H9 (cell line): ENCODE results near the gene ROPN1. TPM values are rescaled to one million over a fixed set of nuclear protein-coding genes. Genes with fewer than 3 reads are reported as not detected.

Experiments
- DNase-seq: peaks from one replicate; pipeline ENCODE4 v3.0.0-alpha.2; 2017
- H2AFZ ChIP-seq: one replicate; pipeline ENCODE4 v1.6.1; 2013; ENCODE audit warnings: mild to moderate bottlenecking, low read length, control low read depth, moderate library complexity
- H2AK5ac ChIP-seq: 2 replicates; pipeline ENCODE4 v1.6.1; 2013; ENCODE audit warnings: low read length, control low read depth, mixed read lengths; ENCODE audit not compliant: insufficient read length
- H2BK120ac ChIP-seq: one replicate; pipeline ENCODE4 v1.6.1; 2013; ENCODE audit warnings: low read depth, mild to moderate bottlenecking, low read length, control low read depth, inconsistent platforms; ENCODE audit not compliant: poor library complexity, severe bottlenecking
- H2BK12ac ChIP-seq: 2 replicates; pipeline ENCODE4 v1.6.1; 2013; ENCODE audit warnings: low read length, control low read depth, mixed read lengths, low read depth; ENCODE audit not compliant: insufficient read length
- H2BK15ac ChIP-seq: 2 replicates; pipeline ENCODE4 v1.6.1; 2013; ENCODE audit warnings: low read depth, low read length, control low read depth
- H2BK20ac ChIP-seq: one replicate; pipeline ENCODE4 v1.6.1; 2013; ENCODE audit warnings: low read depth, mild to moderate bottlenecking, low read length, control low read depth, inconsistent platforms; ENCODE audit not compliant: poor library complexity, severe bottlenecking
- H2BK5ac ChIP-seq: 2 replicates; pipeline ENCODE4 v1.6.1; 2013; ENCODE audit warnings: low read length, control low read depth, mixed read lengths; ENCODE audit not compliant: insufficient read length
- H3K14ac ChIP-seq: 2 replicates; pipeline ENCODE4 v1.6.1; 2013; ENCODE audit warnings: low read length, control low read depth; ENCODE audit not compliant: insufficient read depth
- H3K18ac ChIP-seq: 2 replicates; pipeline ENCODE4 v1.6.1; 2013; ENCODE audit warnings: low read depth, mild to moderate bottlenecking, mixed read lengths, low read length, control low read depth; ENCODE audit not compliant: insufficient read length
- H3K23ac ChIP-seq: 2 replicates; pipeline ENCODE4 v1.6.1; 2013; ENCODE audit warnings: low read length, control low read depth, mixed read lengths, low read depth; ENCODE audit not compliant: insufficient read length
- H3K23me2 ChIP-seq: 2 replicates; pipeline ENCODE4 v1.6.1; 2013; ENCODE audit warnings: low read depth, mild to moderate bottlenecking, mixed read lengths, low read length, control low read depth; ENCODE audit not compliant: insufficient read length, poor library complexity, severe bottlenecking
- H3K27ac ChIP-seq: 2 replicates; pipeline ENCODE4 v1.5.1; 2013; ENCODE audit warnings: low read length, control low read depth, mixed read lengths, low read depth; ENCODE audit not compliant: insufficient read length
- H3K27me3 ChIP-seq: 2 replicates; pipeline ENCODE4 v1.6.1; 2013; ENCODE audit warnings: low read length, control low read depth, inconsistent platforms; ENCODE audit not compliant: insufficient read depth
- H3K4ac ChIP-seq: 2 replicates; pipeline ENCODE4 v1.6.1; 2013; ENCODE audit warnings: low read depth, mild to moderate bottlenecking, control low read depth, inconsistent platforms, low read length, moderate library complexity
- H3K4me1 ChIP-seq: 2 replicates; pipeline ENCODE4 v1.6.1; 2013; ENCODE audit warnings: low read length, control low read depth, inconsistent platforms; ENCODE audit not compliant: insufficient read depth
- H3K4me2 ChIP-seq: 2 replicates; pipeline ENCODE4 v1.6.1; 2013; ENCODE audit warnings: low read length, control low read depth, mixed read lengths; ENCODE audit not compliant: insufficient read length, insufficient read depth
- H3K56ac ChIP-seq: 2 replicates; pipeline ENCODE4 v1.6.1; 2013; ENCODE audit warnings: low read depth, mild to moderate bottlenecking, mixed read lengths, low read length, control low read depth; ENCODE audit not compliant: insufficient read length
- H3K79me1 ChIP-seq: 2 replicates; pipeline ENCODE4 v1.6.1; 2013; ENCODE audit warnings: low read depth, mild to moderate bottlenecking, moderate library complexity, low read length, control low read depth, inconsistent platforms; ENCODE audit not compliant: insufficient read depth, poor library complexity, severe bottlenecking
- H3K79me2 ChIP-seq: 2 replicates; pipeline ENCODE4 v1.6.1; 2013; ENCODE audit warnings: low read length, control low read depth, inconsistent platforms; ENCODE audit not compliant: insufficient read depth
- H3K9ac ChIP-seq: 2 replicates; pipeline ENCODE4 v1.6.1; 2013; ENCODE audit warnings: low read length, control low read depth, mixed read lengths; ENCODE audit not compliant: insufficient read length; ENCODE audit errors: extremely low read depth
- H3K9me3 ChIP-seq: one replicate; pipeline ENCODE4 v1.6.1; 2013; ENCODE audit warnings: low read depth, low read length, inconsistent platforms; ENCODE audit not compliant: control insufficient read depth
- H3T11ph ChIP-seq: one replicate; pipeline ENCODE4 v1.6.1; 2013; ENCODE audit warnings: mild to moderate bottlenecking, low read length, control low read depth, inconsistent platforms
- H4K20me1 ChIP-seq: one replicate; pipeline ENCODE4 v1.6.1; 2013; ENCODE audit not compliant: control insufficient read depth, insufficient read length, insufficient read depth
- H4K5ac ChIP-seq: 2 replicates; pipeline ENCODE4 v1.6.1; 2013; ENCODE audit warnings: low read depth, mild to moderate bottlenecking, mixed read lengths, low read length, control low read depth; ENCODE audit not compliant: insufficient read length
- H4K8ac ChIP-seq: replicated peaks from 2 replicates; pipeline ENCODE4 v1.6.1; 2013; ENCODE audit warnings: low read length, control low read depth, mixed read lengths, low read depth; ENCODE audit not compliant: insufficient read length
- H4K91ac ChIP-seq: 2 replicates; pipeline ENCODE4 v1.6.1; 2013; ENCODE audit warnings: low read depth, mild to moderate bottlenecking, moderate library complexity, mixed read lengths, low read length, control low read depth; ENCODE audit not compliant: insufficient read length
- H3K27ac Mint-ChIP-seq, 3 experiments: 2 replicates in 2 of 3; 3 replicates in 1 of 3; pipeline ENCODE4 v1.8.0; 2020 to 2021; ENCODE audit warnings: mixed read lengths in 3 of 3, mild to moderate bottlenecking in 1 of 3, moderate library complexity in 1 of 3
- H3K27me3 Mint-ChIP-seq: 2 replicates; pipeline ENCODE4 v1.8.0; 2021; ENCODE audit warnings: low read depth, mild to moderate bottlenecking, moderate library complexity, mixed read lengths
- H3K36me3 Mint-ChIP-seq, 3 experiments: 2 replicates in 2 of 3; 3 replicates in 1 of 3; pipeline ENCODE4 v1.8.0; 2020 to 2021; ENCODE audit warnings: low read depth in 3 of 3, mixed read lengths in 3 of 3; ENCODE audit not compliant: insufficient read depth in 1 of 3
- H3K4me1 Mint-ChIP-seq, 2 experiments: 2 replicates each; pipeline ENCODE4 v1.8.0; 2020; ENCODE audit warnings: mixed read lengths in 2 of 2
- H3K4me3 Mint-ChIP-seq, 2 experiments: 2 replicates in 1 of 2; 3 replicates in 1 of 2; pipeline ENCODE4 v1.8.0; 2020 to 2021; ENCODE audit warnings: mild to moderate bottlenecking in 2 of 2, mixed read lengths in 2 of 2, moderate library complexity in 1 of 2
- H3K9me3 Mint-ChIP-seq, 2 experiments: 2 replicates in 1 of 2; 3 replicates in 1 of 2; pipeline ENCODE4 v1.8.0; 2020; ENCODE audit warnings: mild to moderate bottlenecking in 2 of 2, mixed read lengths in 2 of 2, moderate library complexity in 1 of 2
- WGBS: extraction: QIAGEN DNeasy Blood & Tissue Kit; methylation state at CpG from one replicate; pipeline ENCODE4 v1.1.7; 2013; ENCODE audit warnings: missing lambda C conversion rate, low lambda C conversion rate, mixed read lengths; ENCODE audit not compliant: insufficient read length; ENCODE audit errors: extremely low coverage; 5-methylcytosine and 5-hydroxymethylcytosine counted together
- total RNA-seq: library from RNA; stranded (reverse); gene quantifications from 2 replicates; pipeline ENCODE4 v1.2.1, GENCODE V29; 2021
- TF ChIP-seq, protein P1 (sequence below): fragments of 200-600 bp; sonication (generic); conservative IDR thresholded peaks from 3 replicates; pipeline ENCODE4 v1.8.0; 2021; ENCODE audit warnings: antibody characterized with exemption, mild to moderate bottlenecking

ROPN1 gene
- total RNA-seq, 1 experiment from 2014 or later, result not detected

- no peaks in the 10 kb centered on the region for H3K36me3 Mint-ChIP-seq
- DNase-seq, result no peak
Observed at GRCh38 chr3:123997543-123997942, 5.6 kb upstream of the ROPN1 start.

More at GRCh38 chr3:123997543-123997942, 5.6 kb upstream of the ROPN1 start:
- Histone ChIP-seq H3K27me3 (no peaks in the 10 kb centered on the region; the same call in 1 of the 2 replicates), H4K91ac (no peak overlapping the region), H3T11ph (no peak overlapping the region), H2BK120ac (no peak overlapping the region), H3K4ac (no peak overlapping the region), H3K79me1 (no peaks in the 10 kb centered on the region), H3K14ac (no peak overlapping the region), H2BK15ac (no peak overlapping the region), H3K56ac (no peak overlapping the region), H2BK5ac (no peak overlapping the region), H3K23ac (no peak overlapping the region), H3K27ac (no peak overlapping the region), H4K5ac (no peak overlapping the region), H3K9ac (no peak overlapping the region), H3K4me1 (no peaks in the 10 kb centered on the region), H3K18ac (no peak overlapping the region), H3K9me3 (no peaks in the 10 kb centered on the region), H4K20me1 (no peaks in the 10 kb centered on the region), H2BK20ac (no peak overlapping the region), H3K4me2 (no peak overlapping the region), H4K8ac (no peak overlapping the region), H3K23me2 (no peaks in the 10 kb centered on the region), H3K79me2 (no peaks in the 10 kb centered on the region), H2AK5ac (no peak overlapping the region), H2AFZ (no peak overlapping the region), H2BK12ac (no peak overlapping the region)
- Mint-ChIP-seq H3K4me1 (no peaks in the 10 kb centered on the region), H3K9me3 (no peaks in the 10 kb centered on the region; a peak in 1 of 5 replicates), H3K4me3 (no peak overlapping the region), H3K27ac (no peak overlapping the region), H3K27me3 (peaks cover 48% of the 10 kb centered on the region)
- WGBS, result no CpG with 5 or more reads among the region's 2 CpGs
- TF ChIP-seq, protein P1, sequence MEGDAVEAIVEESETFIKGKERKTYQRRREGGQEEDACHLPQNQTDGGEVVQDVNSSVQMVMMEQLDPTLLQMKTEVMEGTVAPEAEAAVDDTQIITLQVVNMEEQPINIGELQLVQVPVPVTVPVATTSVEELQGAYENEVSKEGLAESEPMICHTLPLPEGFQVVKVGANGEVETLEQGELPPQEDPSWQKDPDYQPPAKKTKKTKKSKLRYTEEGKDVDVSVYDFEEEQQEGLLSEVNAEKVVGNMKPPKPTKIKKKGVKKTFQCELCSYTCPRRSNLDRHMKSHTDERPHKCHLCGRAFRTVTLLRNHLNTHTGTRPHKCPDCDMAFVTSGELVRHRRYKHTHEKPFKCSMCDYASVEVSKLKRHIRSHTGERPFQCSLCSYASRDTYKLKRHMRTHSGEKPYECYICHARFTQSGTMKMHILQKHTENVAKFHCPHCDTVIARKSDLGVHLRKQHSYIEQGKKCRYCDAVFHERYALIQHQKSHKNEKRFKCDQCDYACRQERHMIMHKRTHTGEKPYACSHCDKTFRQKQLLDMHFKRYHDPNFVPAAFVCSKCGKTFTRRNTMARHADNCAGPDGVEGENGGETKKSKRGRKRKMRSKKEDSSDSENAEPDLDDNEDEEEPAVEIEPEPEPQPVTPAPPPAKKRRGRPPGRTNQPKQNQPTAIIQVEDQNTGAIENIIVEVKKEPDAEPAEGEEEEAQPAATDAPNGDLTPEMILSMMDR, result no peak
